ACC112 (cell line): ENCODE results near the gene CDKN2D.
"Not testable (repeated sequence)": the region's sequence is repeated elsewhere in the genome, so short reads cannot be mapped to it uniquely, and the experiment has no call there.

Source experiments
- H2AFZ ChIP-seq: fragments of 200-600 bp; sonication (generic); one replicate; pipeline ENCODE4 v1.6.0; 2017; ENCODE audit warnings: antibody characterized with exemption, low read length; ENCODE audit not compliant: unreplicated experiment
- H3K27ac ChIP-seq: fragments of 200-600 bp; sonication (generic); 2 replicates; pipeline ENCODE4 v1.5.1; 2014; ENCODE audit warnings: low read depth, mild to moderate bottlenecking, antibody characterized with exemption, low read length, moderate library complexity
- H3K27me3 ChIP-seq: fragments of 200-600 bp; sonication (generic); 2 replicates; pipeline ENCODE4 v1.6.1; 2014; ENCODE audit warnings: mild to moderate bottlenecking, antibody characterized with exemption, low read length, moderate library complexity, mixed read lengths; ENCODE audit not compliant: insufficient read depth
- H3K36me3 ChIP-seq: fragments of 200-600 bp; sonication (generic); 2 replicates; pipeline ENCODE4 v1.6.1; 2016; ENCODE audit warnings: mild to moderate bottlenecking, antibody characterized with exemption, low read length, moderate library complexity, mixed read lengths; ENCODE audit not compliant: insufficient read depth
- H3K4me1 ChIP-seq: fragments of 200-600 bp; sonication (generic); one replicate; pipeline ENCODE4 v1.6.1; 2016; ENCODE audit warnings: low read length, mixed read lengths; ENCODE audit not compliant: insufficient read depth, unreplicated experiment, control insufficient read depth
- H3K4me3 ChIP-seq: fragments of 200-600 bp; sonication (generic); 2 replicates; pipeline ENCODE4 v1.5.1; 2014; ENCODE audit warnings: mild to moderate bottlenecking, low read depth, low read length
- H3K79me2 ChIP-seq: fragments of 200-600 bp; sonication (generic); one replicate; pipeline ENCODE4 v1.6.0; 2016; ENCODE audit warnings: low read length; ENCODE audit not compliant: control insufficient read depth, unreplicated experiment, insufficient read depth

CDKN2D gene

DNA sequence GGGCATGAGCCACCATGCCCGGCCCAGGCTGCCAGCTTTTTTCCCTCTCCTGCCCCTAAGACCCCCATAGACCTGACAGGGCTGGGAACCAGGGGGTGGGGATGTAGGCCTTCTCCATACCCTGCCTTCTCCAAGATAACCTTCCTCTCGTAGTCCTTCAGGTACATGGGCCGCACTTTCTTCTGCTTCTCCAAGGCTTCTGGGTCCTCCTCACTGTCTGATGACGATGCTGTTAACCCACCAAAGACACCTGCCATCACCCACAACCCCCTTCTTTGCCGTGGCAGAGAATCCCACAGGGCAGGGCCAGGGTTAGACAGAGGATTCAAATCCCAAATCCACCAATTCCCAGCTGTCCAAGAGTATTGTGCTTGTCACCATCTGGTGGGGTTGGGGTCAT lies 6.2 kb downstream of the CDKN2D start:
- H3K36me3 ChIP-seq, result no peaks in the 10 kb centered on the region
- H2AFZ ChIP-seq, result no peak overlapping the region
- peaks cover 21% of the 10 kb centered on the region for H3K4me1 ChIP-seq
- H3K4me3 ChIP-seq, result no peak overlapping the region
- H3K27me3 ChIP-seq, result no peaks in the 10 kb centered on the region
- H3K27ac ChIP-seq, result no peak overlapping the region
- peaks cover 23% of the 10 kb centered on the region for H3K79me2 ChIP-seq

DNA sequence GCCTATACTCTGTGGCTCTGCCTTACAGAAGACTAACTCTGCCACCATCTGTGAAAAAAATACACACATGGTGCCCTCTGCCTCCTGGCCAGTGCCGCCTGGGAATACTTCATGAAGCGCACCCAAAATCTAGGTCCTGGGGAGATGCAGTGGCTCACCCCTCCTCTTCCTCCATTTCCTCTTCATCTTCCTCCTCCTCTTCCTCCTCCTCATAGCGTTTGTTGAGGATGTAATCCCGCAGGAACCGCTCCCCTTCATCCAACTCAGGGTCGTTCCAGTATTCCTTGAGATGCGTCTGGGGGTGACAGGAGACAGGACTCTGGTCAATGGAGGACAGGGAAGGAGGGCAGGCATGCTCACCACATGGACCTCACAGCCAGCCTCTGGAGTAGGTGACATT lies 8.6 kb downstream of the CDKN2D start:
- Histone ChIP-seq H3K36me3 (no peaks in the 10 kb centered on the region), H3K27me3 (no peaks in the 10 kb centered on the region), H2AFZ (no peak overlapping the region), H3K27ac (no peak overlapping the region), H3K79me2 (peaks cover 12% of the 10 kb centered on the region), H3K4me1 (peaks cover 7% of the 10 kb centered on the region), H3K4me3 (no peak overlapping the region)

DNA sequence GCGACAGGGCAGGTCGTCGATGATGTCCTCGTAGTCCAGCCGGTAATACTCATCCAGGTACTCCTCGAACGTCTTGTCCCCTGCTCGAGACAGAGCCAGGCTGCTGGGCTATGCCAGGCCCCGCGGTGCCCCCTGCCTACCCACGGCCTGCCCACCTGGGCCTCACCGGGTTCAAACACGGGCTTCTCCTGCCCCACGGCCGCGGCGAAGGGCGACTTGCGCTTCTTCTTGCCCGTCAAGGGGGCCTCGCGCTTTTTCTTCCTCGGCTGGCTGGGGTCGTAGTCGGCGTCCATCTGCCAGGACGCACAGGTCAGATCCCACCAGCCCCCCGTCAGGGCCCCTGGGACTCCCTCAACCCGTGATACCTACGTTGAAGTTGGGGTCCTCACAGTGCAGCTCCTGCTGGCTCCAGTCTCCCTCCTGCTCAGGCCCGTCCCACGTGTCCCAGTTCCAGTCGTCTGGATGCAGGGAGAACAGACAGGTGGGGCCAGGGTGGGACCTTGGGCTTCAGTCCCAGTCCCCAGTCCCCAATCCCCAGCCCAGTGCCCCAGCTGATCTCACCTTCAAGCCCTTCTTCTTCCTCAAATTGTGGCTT lies 11.1 kb downstream of the CDKN2D start:
- H3K79me2 ChIP-seq, result peaks cover 2% of the 10 kb centered on the region
- H3K27ac ChIP-seq, result no peak overlapping the region
- H2AFZ ChIP-seq, result no peak overlapping the region
- no peaks in the 10 kb centered on the region for H3K27me3 ChIP-seq
- H3K36me3 ChIP-seq, result peaks cover 4% of the 10 kb centered on the region
- no peak overlapping the region for H3K4me3 ChIP-seq
- no peaks in the 10 kb centered on the region for H3K4me1 ChIP-seq

DNA sequence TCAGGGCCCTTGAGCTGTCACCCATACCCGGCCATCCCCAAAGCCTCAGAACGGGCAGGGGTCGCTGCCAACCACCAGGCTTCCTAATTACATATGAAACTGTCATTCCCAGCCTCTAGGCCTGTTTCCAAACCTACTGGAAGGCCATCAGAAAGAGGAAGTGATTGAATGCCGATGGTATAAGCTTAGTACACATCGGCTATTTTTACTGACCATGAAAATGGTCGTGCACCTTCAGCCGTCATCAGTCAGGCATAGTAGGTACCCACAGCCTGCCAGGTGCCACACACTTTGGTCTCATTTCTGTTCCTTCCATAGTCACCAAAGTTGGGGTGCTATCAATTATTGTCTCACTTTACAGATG lies 13.2 kb downstream of the CDKN2D start:
- Histone ChIP-seq H3K27me3 (no peaks in the 10 kb centered on the region), H3K27ac (no peak overlapping the region), H2AFZ (no peak overlapping the region), H3K36me3 (peaks cover 9% of the 10 kb centered on the region), H3K79me2 (no peaks in the 10 kb centered on the region), H3K4me1 (no peaks in the 10 kb centered on the region), H3K4me3 (no peak overlapping the region)

DNA sequence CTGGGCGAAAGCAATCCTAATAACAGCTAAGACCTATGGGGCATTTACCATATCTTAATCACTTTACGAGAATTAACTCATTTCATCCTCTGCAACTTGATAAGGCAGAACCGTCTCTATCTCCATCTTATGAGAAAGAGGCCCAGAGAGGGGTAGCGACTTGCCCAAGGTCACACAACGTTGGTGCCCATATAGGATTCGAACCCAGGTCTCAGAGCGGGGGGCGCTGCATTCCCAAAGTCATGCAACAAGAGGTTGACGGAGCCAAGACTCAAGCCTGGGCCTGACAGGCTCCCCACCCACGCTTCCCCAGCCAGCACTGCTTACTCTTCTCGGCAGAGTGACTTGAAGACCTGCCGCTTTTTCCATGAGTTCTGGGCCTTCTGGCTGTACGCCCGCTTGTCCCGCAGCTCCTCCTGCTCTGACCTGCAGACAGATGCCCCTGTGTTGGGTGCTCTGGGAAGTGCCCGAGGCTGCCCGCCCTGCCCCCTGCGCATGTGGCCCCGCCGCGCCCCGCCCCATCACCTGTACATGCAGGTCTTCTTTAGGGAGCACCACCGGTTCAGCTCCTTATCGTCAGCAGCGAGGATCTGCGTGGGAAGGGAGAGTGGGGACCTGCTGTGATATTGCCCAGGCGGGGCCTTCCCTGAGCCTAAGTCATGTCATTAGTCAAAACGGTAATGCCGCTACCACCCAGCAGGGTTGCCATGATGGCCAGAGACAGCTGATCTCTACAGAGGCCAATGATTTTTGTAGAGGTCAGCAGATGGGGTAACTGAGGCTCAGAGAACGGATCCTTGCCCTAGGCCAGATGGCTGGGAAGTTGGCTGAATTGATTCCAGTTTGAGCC lies 13.8 kb downstream of the CDKN2D start:
- no peak overlapping the region for H2AFZ ChIP-seq
- no peak overlapping the region for H3K4me3 ChIP-seq
- H3K79me2 ChIP-seq, result no peaks in the 10 kb centered on the region
- H3K27me3 ChIP-seq, result no peaks in the 10 kb centered on the region
- peaks cover 9% of the 10 kb centered on the region for H3K36me3 ChIP-seq
- H3K27ac ChIP-seq, result no peak overlapping the region
- H3K4me1 ChIP-seq, result no peaks in the 10 kb centered on the region

DNA sequence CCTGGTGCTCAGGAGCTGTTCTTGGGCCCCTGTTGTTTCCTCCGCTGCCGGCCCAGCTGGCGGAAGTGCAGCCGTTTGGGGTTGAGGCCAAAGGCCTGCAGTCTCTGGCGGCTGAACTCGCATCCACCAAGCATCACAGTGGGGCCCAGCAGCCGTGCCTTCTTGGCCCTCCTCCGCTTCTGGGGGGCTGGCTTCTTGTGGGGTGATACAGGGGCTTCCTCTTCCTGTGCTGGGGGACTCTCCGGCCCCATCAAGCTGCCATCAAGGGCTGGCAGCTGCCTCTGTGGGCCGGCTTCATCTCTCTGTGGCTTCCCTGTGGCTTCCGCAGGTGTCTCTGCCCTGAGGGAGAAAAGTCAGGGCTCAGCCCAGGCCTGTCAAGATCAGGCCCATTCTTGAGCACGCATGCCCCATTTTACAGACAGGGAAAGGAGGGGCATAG lies 14.8 kb downstream of the CDKN2D start:
- H3K4me1 ChIP-seq, result no peaks in the 10 kb centered on the region
- H3K36me3 ChIP-seq, result peaks cover 9% of the 10 kb centered on the region
- no peak overlapping the region for H2AFZ ChIP-seq
- no peaks in the 10 kb centered on the region for H3K79me2 ChIP-seq
- H3K4me3 ChIP-seq, result no peak overlapping the region
- H3K27ac ChIP-seq, result no peak overlapping the region
- no peaks in the 10 kb centered on the region for H3K27me3 ChIP-seq

DNA sequence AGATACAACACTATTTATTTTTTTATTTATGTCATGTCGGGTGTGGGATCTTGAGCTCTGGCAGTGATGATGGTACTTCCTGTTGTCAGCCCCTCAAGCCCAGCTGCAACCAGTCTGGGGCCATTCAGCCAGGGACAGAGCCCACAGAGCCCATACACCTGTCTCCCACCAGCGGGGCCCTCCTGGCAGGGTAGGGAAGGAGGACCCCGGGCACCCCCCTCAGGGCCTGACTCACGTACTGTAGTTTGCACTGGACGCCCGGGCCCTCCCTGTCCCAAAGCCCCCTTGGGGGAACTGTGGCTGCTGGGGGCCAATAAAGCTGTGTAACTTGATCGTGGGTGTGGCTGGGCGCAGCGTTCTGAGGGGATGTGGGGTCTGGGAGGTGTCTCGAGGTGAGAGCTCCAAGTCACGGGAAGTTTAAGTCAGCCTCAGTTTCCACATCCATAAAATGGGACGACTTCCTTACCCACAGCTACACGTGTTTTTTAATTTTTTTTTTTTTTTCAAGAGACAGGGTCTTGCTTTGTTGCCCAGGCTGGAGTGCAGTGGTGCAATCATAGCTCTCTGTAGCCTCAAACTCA lies 15.6 kb downstream of the CDKN2D start:
- Histone ChIP-seq H2AFZ (no peak overlapping the region), H3K27me3 (no peaks in the 10 kb centered on the region), H3K4me1 (no peaks in the 10 kb centered on the region), H3K36me3 (peaks cover 9% of the 10 kb centered on the region), H3K79me2 (no peaks in the 10 kb centered on the region), H3K27ac (no peak overlapping the region), H3K4me3 (no peak overlapping the region)

DNA sequence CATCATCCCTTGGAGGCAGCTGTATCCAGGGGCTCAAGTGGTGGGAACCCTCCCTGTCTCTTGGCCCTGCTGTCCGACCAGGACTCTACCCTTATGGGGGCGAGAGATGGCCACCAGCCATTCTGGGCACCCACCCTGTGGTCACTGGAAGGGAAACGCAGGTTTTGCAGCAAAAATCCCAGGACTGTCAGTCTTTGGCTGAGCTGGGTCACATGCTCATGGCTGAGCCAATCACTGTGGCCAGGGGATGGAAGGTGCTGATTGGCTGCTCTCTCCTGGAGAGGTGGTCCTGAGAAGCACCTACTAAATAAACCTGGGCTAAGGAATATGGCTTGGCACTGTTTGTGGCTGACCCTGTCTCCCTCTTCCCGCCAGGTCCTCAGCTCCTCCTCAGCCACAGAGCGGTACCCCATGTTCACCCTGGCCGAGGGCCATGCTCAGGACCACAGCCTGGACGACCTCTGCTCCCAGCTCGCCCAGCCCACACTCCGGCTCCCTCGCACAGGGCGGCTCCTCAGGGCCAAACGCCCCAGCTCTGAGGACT lies 16.2 kb downstream of the CDKN2D start:
- Histone ChIP-seq H2AFZ (no peak overlapping the region), H3K4me3 (no peak overlapping the region), H3K36me3 (peaks cover 9% of the 10 kb centered on the region), H3K27ac (no peak overlapping the region), H3K4me1 (no peaks in the 10 kb centered on the region), H3K27me3 (no peaks in the 10 kb centered on the region), H3K79me2 (no peaks in the 10 kb centered on the region)

DNA sequence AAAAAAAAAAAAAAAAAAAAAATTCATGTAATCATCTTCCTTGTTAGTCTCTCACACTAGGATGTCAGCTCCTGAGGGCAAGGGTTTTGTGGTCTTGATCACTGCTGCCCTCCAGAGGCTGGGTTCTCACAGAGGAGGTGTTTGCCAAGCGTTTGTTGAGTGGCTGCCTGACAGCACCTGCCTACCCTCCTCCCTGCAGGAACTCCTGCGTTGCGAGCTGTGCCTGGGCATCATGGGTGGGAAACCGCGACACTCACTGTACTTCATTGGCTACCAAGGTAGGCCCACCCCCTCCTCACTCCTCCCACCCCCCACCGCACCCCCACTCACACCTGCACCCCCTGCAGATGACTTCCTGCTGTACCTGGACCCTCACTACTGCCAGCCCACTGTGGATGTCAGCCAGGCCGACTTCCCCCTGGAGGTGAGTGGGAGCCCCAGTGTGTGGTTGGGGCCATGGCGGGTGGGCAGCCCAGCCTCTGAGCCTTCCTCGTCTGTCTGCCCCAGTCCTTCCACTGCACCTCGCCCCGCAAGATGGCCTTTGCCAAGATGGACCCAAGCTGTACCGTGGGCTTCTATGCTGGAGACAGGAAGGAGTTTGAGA lies 17.0 kb downstream of the CDKN2D start:
- H3K27ac ChIP-seq, result no peak overlapping the region
- H3K27me3 ChIP-seq, result no peaks in the 10 kb centered on the region
- no peak overlapping the region for H2AFZ ChIP-seq
- no peaks in the 10 kb centered on the region for H3K4me1 ChIP-seq
- no peaks in the 10 kb centered on the region for H3K79me2 ChIP-seq
- H3K36me3 ChIP-seq, result peaks cover 9% of the 10 kb centered on the region
- no peak overlapping the region for H3K4me3 ChIP-seq

DNA sequence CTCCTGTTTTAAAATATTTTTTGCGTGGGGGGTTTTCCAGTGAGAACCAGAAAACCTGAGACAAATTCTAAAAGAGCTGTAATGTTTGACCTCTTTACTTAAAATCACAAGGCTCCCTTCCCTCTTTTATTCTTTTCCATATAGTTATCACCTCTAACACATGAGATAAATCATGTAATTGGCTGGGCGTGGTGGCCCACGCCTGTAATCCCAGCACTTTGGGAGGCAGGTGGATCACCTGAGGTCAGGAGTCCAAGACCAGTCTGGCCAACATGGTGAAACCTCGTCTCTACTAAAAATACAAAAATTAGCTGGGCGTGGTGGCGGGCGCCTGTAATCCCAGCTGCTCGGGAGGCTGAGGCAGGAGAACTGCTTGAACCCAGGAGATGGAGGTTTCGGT lies 17.8 kb downstream of the CDKN2D start:
- not testable (repeated sequence) for H3K79me2 ChIP-seq, H2AFZ ChIP-seq, H3K4me1 ChIP-seq, H3K36me3 ChIP-seq, H3K4me3 ChIP-seq, H3K27ac ChIP-seq, H3K27me3 ChIP-seq
